DOHH2 (cell line): ENCODE measurements around the gene QRFP.

Experiments used
- H3F3A ChIP-seq: fragments of 200-600 bp; sonication (generic), shearing (Covaris generic); 2 replicates; pipeline ENCODE4 v1.6.0; 2016; ENCODE audit warnings: antibody characterized with exemption, mild to moderate bottlenecking; ENCODE audit not compliant: control insufficient read depth, insufficient read depth
- H3K27ac ChIP-seq: fragments of 200-600 bp; sonication (generic); 2 replicates; pipeline ENCODE4 v1.5.1; 2014; ENCODE audit warnings: low read depth, mild to moderate bottlenecking, low read length, moderate library complexity
- H3K27me3 ChIP-seq: fragments of 200-600 bp; sonication (generic); 2 replicates; pipeline ENCODE4 v1.6.1; 2014; ENCODE audit warnings: mild to moderate bottlenecking, low read length, mixed read lengths; ENCODE audit not compliant: control insufficient read depth
- H3K36me3 ChIP-seq: fragments of 200-600 bp; sonication (generic); 2 replicates; pipeline ENCODE4 v1.6.1; 2014; ENCODE audit warnings: mild to moderate bottlenecking, low read length, moderate library complexity, mixed read lengths; ENCODE audit not compliant: control insufficient read depth
- H3K4me1 ChIP-seq: fragments of 200-600 bp; sonication (generic); 2 replicates; pipeline ENCODE4 v1.6.1; 2014; ENCODE audit warnings: mild to moderate bottlenecking, low read length, mixed read lengths; ENCODE audit not compliant: control insufficient read depth
- H3K4me2 ChIP-seq: fragments of 200-600 bp; sonication (generic); 2 replicates; pipeline ENCODE4 v1.6.0; 2014; ENCODE audit warnings: mild to moderate bottlenecking, low read length, moderate library complexity
- H3K4me3 ChIP-seq: fragments of 200-600 bp; sonication (generic); 2 replicates; pipeline ENCODE4 v1.5.1; 2014; ENCODE audit warnings: mild to moderate bottlenecking, low read length, mixed read lengths
- H3K79me2 ChIP-seq: fragments of 200-600 bp; sonication (generic); 2 replicates; pipeline ENCODE4 v1.6.1; 2014; ENCODE audit warnings: mild to moderate bottlenecking, low read length, mixed read lengths; ENCODE audit not compliant: control insufficient read depth
- H3K9me2 ChIP-seq: fragments of 200-600 bp; sonication (generic); replicated peaks from 2 replicates; pipeline ENCODE4 v1.6.1; 2014; ENCODE audit warnings: mild to moderate bottlenecking, low read length, mixed read lengths; ENCODE audit not compliant: control insufficient read depth
- H3K9me3 ChIP-seq: fragments of 200-600 bp; sonication (generic); 2 replicates; pipeline ENCODE4 v1.6.1; 2014; ENCODE audit warnings: antibody characterized with exemption, low read length, mixed read lengths; ENCODE audit not compliant: control insufficient read depth, insufficient read depth
- H4K20me1 ChIP-seq: fragments of 200-600 bp; sonication (generic); 2 replicates; pipeline ENCODE4 v1.6.0; 2014; ENCODE audit warnings: low read depth, mild to moderate bottlenecking, antibody characterized with exemption, low read length, moderate library complexity; ENCODE audit not compliant: control insufficient read depth, insufficient read depth
- CTCF ChIP-seq: fragments of 200-600 bp; sonication (generic); IDR thresholded peaks from one replicate; pipeline ENCODE4 v1.5.1; 2014; ENCODE audit warnings: antibody characterized with exemption, mild to moderate bottlenecking, low read depth, low read length; ENCODE audit not compliant: poor library complexity, severe bottlenecking
- EZH2phosphoT487 ChIP-seq: fragments of 200-600 bp; sonication (generic); IDR thresholded peaks from 2 replicates; pipeline ENCODE4 v1.6.1; 2017; ENCODE audit warnings: borderline replicate concordance, mild to moderate bottlenecking, antibody characterized with exemption, low read length, moderate library complexity, mixed read lengths

The QRFP gene

GRCh38 chr9:130867556-130867955 is 29.1 kb downstream of the QRFP start:
- H3K9me3 ChIP-seq = no peaks in the 10 kb centered on the region
- H3K36me3 ChIP-seq = peaks cover 22% of the 10 kb centered on the region
- H3K9me2 ChIP-seq = no peaks in the 10 kb centered on the region
- no peaks in the 10 kb centered on the region for H3K27me3 ChIP-seq
- H4K20me1 ChIP-seq = peaks cover 5% of the 10 kb centered on the region; the same call in 1 of the 2 replicates
- H3K4me1 ChIP-seq = peaks cover 6% of the 10 kb centered on the region; the same call in 1 of the 2 replicates
- TF ChIP-seq CTCF (no peak), EZH2phosphoT487 (no peak)
- no peak overlapping the region for H3K4me3 ChIP-seq
- no peak overlapping the region for H3K27ac ChIP-seq
- H3F3A ChIP-seq = 0 out of 2 replicates have a peak, but pooled peaks cover 3% of the 10 kb centered on the region
- H3K4me2 ChIP-seq = no peak overlapping the region
- no peaks in the 10 kb centered on the region for H3K79me2 ChIP-seq

GRCh38 chr9:130866474-130866965 is 30.1 kb downstream of the QRFP start:
- TF ChIP-seq CTCF (peak; percentile 92), EZH2phosphoT487 (no peak)
- Histone ChIP-seq H4K20me1 (peaks cover 5% of the 10 kb centered on the region; the same call in 1 of the 2 replicates), H3K27me3 (no peaks in the 10 kb centered on the region), H3K9me2 (no peaks in the 10 kb centered on the region), H3K4me2 (no peak overlapping the region), H3K4me3 (no peak overlapping the region), H3K27ac (no peak overlapping the region), H3K9me3 (no peaks in the 10 kb centered on the region), H3F3A (0 out of 2 replicates have a peak, but pooled peaks cover 3% of the 10 kb centered on the region), H3K79me2 (no peaks in the 10 kb centered on the region), H3K36me3 (peaks cover 12% of the 10 kb centered on the region), H3K4me1 (peaks cover 6% of the 10 kb centered on the region; the same call in 1 of the 2 replicates)

GRCh38 chr9:130865921-130866320 is 30.7 kb downstream of the QRFP start:
- Histone ChIP-seq H3K27ac (no peak overlapping the region), H3K27me3 (no peaks in the 10 kb centered on the region), H3K9me2 (no peaks in the 10 kb centered on the region), H4K20me1 (peaks cover 5% of the 10 kb centered on the region; the same call in 1 of the 2 replicates), H3K79me2 (no peaks in the 10 kb centered on the region), H3K36me3 (peaks cover 10% of the 10 kb centered on the region), H3K9me3 (no peaks in the 10 kb centered on the region), H3K4me3 (no peak overlapping the region), H3F3A (0 out of 2 replicates have a peak, but pooled peaks cover 3% of the 10 kb centered on the region), H3K4me1 (peaks cover 6% of the 10 kb centered on the region; the same call in 1 of the 2 replicates), H3K4me2 (no peak overlapping the region)
- no peak for TF ChIP-seq CTCF
- TF ChIP-seq EZH2phosphoT487 = no peak
